Esophagus squamous epithelium (tissue), 5 donors: ENCODE data around the gene GPR42. TPM values are rescaled to one million over a fixed set of nuclear protein-coding genes. Genes with fewer than 3 reads are reported as not detected.
"Not testable (repeated sequence)": the region's sequence is repeated elsewhere in the genome, so short reads cannot be mapped to it uniquely, and the experiment has no call there.

Source experiments
- DNase-seq: peaks from one replicate; lab custom pipeline; 2025; lab: John Stamatoyannopoulos, UW
- H3K27ac ChIP-seq, 4 donors: fragments of 200-600 bp; sonication (generic); one replicate each; pipeline ENCODE4 v1.5.1; 2016 to 2019; ENCODE audit warnings: mild to moderate bottlenecking in 1 of 4
- H3K27me3 ChIP-seq, 4 donors: fragments of 200-600 bp; sonication (generic); 1 replicate in 3 of 4; 2 replicates in 1 of 4; pipeline versions ENCODE4 v1.5.1 to v1.6.0; 2017 to 2021; ENCODE audit warnings: antibody characterized with exemption in 1 of 4
- H3K36me3 ChIP-seq, 3 donors: fragments of 200-600 bp; sonication (generic); one replicate each; pipeline ENCODE4 v1.5.1; 2016 to 2019
- H3K4me1 ChIP-seq, 3 donors: fragments of 200-600 bp; sonication (generic); one replicate each; pipeline ENCODE4 v1.5.1; 2017 to 2019
- H3K4me3 ChIP-seq, 4 donors: fragments of 200-600 bp; sonication (generic); 1 replicate in 3 of 4; 2 replicates in 1 of 4; pipeline ENCODE4 v1.5.1; 2016 to 2019; ENCODE audit warnings: mild to moderate bottlenecking in 2 of 4, moderate library complexity in 1 of 4
- H3K9me3 ChIP-seq, 3 donors: fragments of 200-600 bp; sonication (generic); one replicate each; pipeline ENCODE4 v1.5.1; 2016 to 2019
- CTCF ChIP-seq, 6 experiments: fragments of 450-650 bp in 4 of 6; fragments of 200-600 bp in 2 of 6; sonication (generic) in 2 of 6; IDR thresholded peaks; one replicate each; pipeline ENCODE4 v1.5.1; 2016 to 2019; ENCODE audit warnings: antibody characterized with exemption in 6 of 6, mild to moderate bottlenecking in 4 of 6, moderate library complexity in 4 of 6
- POLR2A ChIP-seq, 4 donors: fragments of 450-650 bp; IDR thresholded peaks; one replicate each; pipeline ENCODE4 v1.6.1; 2017; ENCODE audit warnings: antibody characterized with exemption in 4 of 4, mild to moderate bottlenecking in 4 of 4, moderate library complexity in 3 of 4
- WGBS, 2 donors: methylation state at CpG; one replicate each; pipeline ENCODE4 v1.1.5; 2018; 5-methylcytosine and 5-hydroxymethylcytosine counted together
- intact Hi-C: fragments of 100-400 bp; cut with DNase I; formaldehyde crosslinking; loops from one replicate; pipeline ENCODE4 v1.15.0; 2022
- total RNA-seq, 4 donors: library from RNA; depleted of rRNA; stranded (reverse); fragments of >200 nt; gene quantifications; one replicate each; pipeline ENCODE4 v1.1.0, GENCODE V29; 2016
- donor health status: DM: yes; HTN: yes; CAD: no.

GPR42 gene
- total RNA-seq, 4 donors from 2014 or later = not detected

GRCh38 chr19:35399948-35400772 lies 29.3 kb downstream of the GPR42 start:
- 81 to 89% methylated on average over 9 to 10 of the region's 10 CpGs for WGBS, 2 donors
- Histone ChIP-seq H3K4me3 (no peak overlapping the region), H3K36me3 (no peaks in the 10 kb centered on the region), H3K9me3 (no peaks in the 10 kb centered on the region), H3K27ac (no peak overlapping the region), H3K27me3 (peaks cover 0 to 23% (median 0%) of the 10 kb centered on the region in 4 donors), H3K4me1 (peaks cover 0 to 5% (median 4%) of the 10 kb centered on the region in 3 donors)
- DNase-seq = no peak
- intact Hi-C loops = no loop called here
- TF ChIP-seq CTCF (IDR thresholded peaks at IDR 0.05) = no peak
- TF ChIP-seq POLR2A (IDR thresholded peaks at IDR 0.05) = no peak

GRCh38 chr19:35400773-35401100 lies 29.9 kb downstream of the GPR42 start:
- DNase-seq = no peak
- WGBS, 2 donors = 75 to 77% methylated on average over 5 to 7 of the region's 7 CpGs
- Histone ChIP-seq H3K4me1 (peaks cover 0 to 2% (median 2%) of the 10 kb centered on the region in 3 donors), H3K4me3 (no peak overlapping the region), H3K27ac (no peak overlapping the region), H3K27me3 (peaks cover 0 to 23% (median 0%) of the 10 kb centered on the region in 4 donors), H3K36me3 (no peaks in the 10 kb centered on the region), H3K9me3 (no peaks in the 10 kb centered on the region)
- intact Hi-C loops = no loop called here
- TF ChIP-seq POLR2A (IDR thresholded peaks at IDR 0.05) (no peak), CTCF (IDR thresholded peaks at IDR 0.05) (no peak)

GRCh38 chr19:35401416-35401815 lies 30.5 kb downstream of the GPR42 start:
- intact Hi-C loops, H3K27ac ChIP-seq, H3K4me1 ChIP-seq, H3K4me3 ChIP-seq, H3K36me3 ChIP-seq, H3K9me3 ChIP-seq, DNase-seq: not testable (repeated sequence)
- H3K27me3 ChIP-seq = peaks cover 0 to 23% (median 0%) of the 10 kb centered on the region in 4 donors
- 71 to 76% methylated on average over 7 to 9 of the region's 9 CpGs for WGBS, 2 donors

- H3K36me3 ChIP-seq = no peaks in the 10 kb centered on the region
- no peaks in the 10 kb centered on the region for H3K4me1 ChIP-seq
- H3K27ac ChIP-seq = no peak overlapping the region
- no peak for DNase-seq
- H3K9me3 ChIP-seq = no peaks in the 10 kb centered on the region
- whole genome bisulfite sequencing, 2 donors = 89% methylated on average over 7 to 8 of the region's 8 CpGs
- H3K27me3 ChIP-seq = peaks cover 0 to 24% (median 0%) of the 10 kb centered on the region in 4 donors
- no peak for TF ChIP-seq CTCF (IDR thresholded peaks at IDR 0.05)
- no peak for TF ChIP-seq POLR2A (IDR thresholded peaks at IDR 0.05)
- H3K4me3 ChIP-seq = no peak overlapping the region
- intact Hi-C loops = no loop called here
Observed at GRCh38 chr19:35403116-35403760, 32.4 kb downstream of the GPR42 start.

GRCh38 chr19:35404879-35405622 lies 34.2 kb downstream of the GPR42 start:
- Histone ChIP-seq H3K27ac (no peak overlapping the region), H3K4me3 (no peak overlapping the region), H3K36me3 (no peaks in the 10 kb centered on the region), H3K27me3 (peaks cover 0 to 11% (median 0%) of the 10 kb centered on the region in 4 donors), H3K9me3 (no peaks in the 10 kb centered on the region), H3K4me1 (no peaks in the 10 kb centered on the region)
- DNase-seq = no peak
- intact Hi-C loops = no loop called here
- 22 to 55% methylated on average over 9 of the region's 11 CpGs for WGBS, 2 donors
- TF ChIP-seq CTCF (IDR thresholded peaks at IDR 0.05) (no peak), POLR2A (IDR thresholded peaks at IDR 0.05) (no peak)
